A549 treated with dexamethasone at 1 μM for 4 hours (cell line): ENCODE results near the gene LPAR1. TPM values are rescaled to one million over a fixed set of nuclear protein-coding genes. Genes with fewer than 3 reads are reported as not detected.

Experiments
- total RNA-seq: library from RNA; stranded (reverse); fragments of 200-300 nt; extraction: Qiagen RNA extraction; gene quantifications from 5 replicates; pipeline ENCODE4 v1.2.3, GENCODE V29; 2022

Gene LPAR1, protein sequence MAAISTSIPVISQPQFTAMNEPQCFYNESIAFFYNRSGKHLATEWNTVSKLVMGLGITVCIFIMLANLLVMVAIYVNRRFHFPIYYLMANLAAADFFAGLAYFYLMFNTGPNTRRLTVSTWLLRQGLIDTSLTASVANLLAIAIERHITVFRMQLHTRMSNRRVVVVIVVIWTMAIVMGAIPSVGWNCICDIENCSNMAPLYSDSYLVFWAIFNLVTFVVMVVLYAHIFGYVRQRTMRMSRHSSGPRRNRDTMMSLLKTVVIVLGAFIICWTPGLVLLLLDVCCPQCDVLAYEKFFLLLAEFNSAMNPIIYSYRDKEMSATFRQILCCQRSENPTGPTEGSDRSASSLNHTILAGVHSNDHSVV
- total RNA-seq, result 18.5 to 24.7 TPM (median 23.6 TPM) in 5 replicates

GRCh38 chr9:111038331-111039230, at the start of gene LPAR1:
LPAR1 (minus strand) TSS chr9:111038470; CDS start chr9:110972117, 66,353 bp downstream.

